Hippocampal formation (tissue), 2 donors: ENCODE results near the gene GABBR2.

ENCODE experiments used
- DNase-seq, 2 donors: peaks; one replicate each; lab custom pipeline; 2025; lab: John Stamatoyannopoulos, UW

GABBR2 gene

GRCh38 chr9:98370300-98370975 lies 338.3 kb downstream of the GABBR2 start:
- no peak for DNase-seq

DNA sequence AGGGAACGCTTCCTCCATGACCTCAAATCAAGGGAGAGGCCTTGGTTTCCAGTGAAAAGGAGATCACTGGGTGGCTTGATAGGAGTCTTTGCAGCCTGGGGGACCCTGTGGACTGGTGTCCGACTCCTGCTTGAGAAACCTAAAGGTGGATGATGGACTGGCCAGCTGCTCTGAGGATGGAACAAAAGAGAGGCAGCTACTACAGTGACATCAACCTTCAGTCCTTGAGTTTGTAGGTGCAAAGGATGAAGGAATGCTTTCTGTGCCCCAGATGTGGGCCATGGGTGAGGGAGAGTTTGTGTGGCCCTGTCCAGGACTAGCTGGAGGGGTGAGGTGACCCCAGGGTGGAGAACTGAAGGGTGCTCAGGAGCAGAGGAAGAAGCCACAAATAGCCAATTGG lies 338.8 kb downstream of the GABBR2 start:
- DNase-seq: no peak

GRCh38 chr9:98369471-98369870 lies 339.3 kb downstream of the GABBR2 start:
- DNase-seq: no peak

- DNase-seq: no peak
Measured at GRCh38 chr9:98369066-98369425, 339.7 kb downstream of the GABBR2 start.

GRCh38 chr9:98368366-98369065 lies 340.2 kb downstream of the GABBR2 start:
- no peak for DNase-seq

GRCh38 chr9:98367923-98368322 lies 340.8 kb downstream of the GABBR2 start:
- no peak for DNase-seq

DNA sequence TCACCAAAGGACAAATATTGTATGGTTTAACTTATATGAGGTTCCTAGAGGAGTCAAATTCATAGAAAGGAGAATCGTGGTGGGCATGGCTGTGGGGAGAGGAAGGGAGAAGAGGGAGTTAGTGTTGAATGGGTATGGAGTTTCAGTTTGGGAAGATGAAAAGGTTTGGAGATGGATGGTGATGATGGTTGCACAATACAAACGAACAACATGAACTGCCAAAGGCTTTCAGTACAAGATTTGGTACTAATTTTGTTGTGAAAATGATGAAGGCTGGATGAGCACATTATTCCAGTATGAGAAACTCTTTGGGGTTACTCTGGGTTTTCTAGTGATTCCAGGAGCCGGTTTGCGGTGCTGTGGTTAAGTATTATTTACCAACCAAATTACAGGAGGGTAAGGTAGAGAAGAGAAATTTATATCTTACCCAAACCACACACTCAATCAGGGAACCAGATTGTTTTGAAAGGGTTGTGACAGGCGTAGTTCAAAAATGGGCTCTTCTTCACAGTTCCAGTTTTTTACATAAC lies 341.3 kb downstream of the GABBR2 start:
- DNase-seq: no peak

DNA sequence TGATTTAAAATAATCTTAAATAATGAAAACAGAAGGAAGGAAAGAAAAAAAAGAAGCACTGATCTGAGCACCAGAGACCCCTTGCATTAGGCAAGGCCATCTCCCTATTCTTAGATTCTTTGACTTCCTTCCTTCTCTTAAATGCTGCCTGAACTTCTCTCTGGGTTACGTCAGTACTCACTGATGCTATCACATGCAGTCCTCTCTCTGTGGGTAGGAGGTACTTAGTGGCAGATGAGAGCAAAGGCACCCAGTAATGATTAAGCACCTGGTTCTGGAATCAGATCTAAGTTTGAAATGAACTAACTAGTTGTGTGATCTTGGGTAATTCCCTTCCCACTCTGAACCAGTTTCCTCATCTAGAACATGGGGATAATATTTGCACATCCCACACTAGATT lies 343.0 kb downstream of the GABBR2 start:
- DNase-seq: no peak

DNA sequence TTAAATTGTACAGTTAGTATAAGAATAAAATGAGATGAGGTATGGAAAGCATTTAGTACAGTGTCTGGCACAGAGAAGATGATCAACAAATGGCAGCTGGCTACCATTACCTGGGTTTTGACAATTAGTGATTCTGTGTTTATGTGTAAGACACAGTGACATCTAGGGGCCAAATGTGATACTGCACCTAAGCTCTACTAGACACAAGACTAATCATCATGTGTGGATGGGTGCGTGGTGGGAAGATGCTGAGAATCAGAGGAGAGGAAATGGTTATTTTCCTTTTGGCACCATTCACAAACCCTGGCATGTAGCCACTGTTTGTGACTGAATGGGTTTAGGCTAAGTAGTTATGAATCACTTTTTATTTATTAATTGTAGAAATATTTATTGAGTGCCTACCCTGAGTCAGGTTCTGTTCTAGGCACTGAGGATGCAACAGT lies 343.5 kb downstream of the GABBR2 start:
- no peak for DNase-seq

DNA sequence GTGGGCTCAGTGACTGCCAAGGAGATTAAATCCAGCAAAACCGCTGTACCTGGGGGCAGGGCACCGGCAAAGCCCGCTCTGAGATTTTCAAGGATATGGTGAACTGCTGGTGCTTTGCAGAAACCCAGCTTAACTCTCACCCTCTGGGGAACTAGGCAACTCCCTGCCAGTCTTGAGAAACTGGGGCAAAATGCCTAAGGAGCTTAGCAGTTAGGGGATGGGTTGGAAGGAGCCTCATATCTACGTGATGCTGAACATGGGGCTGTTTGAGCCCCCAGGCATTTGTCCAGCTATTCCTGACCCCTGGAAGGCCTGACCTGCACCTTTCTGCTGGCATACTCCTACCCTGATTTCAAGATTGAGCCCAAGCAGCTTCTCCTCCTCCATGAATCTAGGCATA lies 344.6 kb downstream of the GABBR2 start:
- DNase-seq: no peak

- DNase-seq: no peak
Measured at GRCh38 chr9:98363644-98364043, 345.1 kb downstream of the GABBR2 start.

DNA sequence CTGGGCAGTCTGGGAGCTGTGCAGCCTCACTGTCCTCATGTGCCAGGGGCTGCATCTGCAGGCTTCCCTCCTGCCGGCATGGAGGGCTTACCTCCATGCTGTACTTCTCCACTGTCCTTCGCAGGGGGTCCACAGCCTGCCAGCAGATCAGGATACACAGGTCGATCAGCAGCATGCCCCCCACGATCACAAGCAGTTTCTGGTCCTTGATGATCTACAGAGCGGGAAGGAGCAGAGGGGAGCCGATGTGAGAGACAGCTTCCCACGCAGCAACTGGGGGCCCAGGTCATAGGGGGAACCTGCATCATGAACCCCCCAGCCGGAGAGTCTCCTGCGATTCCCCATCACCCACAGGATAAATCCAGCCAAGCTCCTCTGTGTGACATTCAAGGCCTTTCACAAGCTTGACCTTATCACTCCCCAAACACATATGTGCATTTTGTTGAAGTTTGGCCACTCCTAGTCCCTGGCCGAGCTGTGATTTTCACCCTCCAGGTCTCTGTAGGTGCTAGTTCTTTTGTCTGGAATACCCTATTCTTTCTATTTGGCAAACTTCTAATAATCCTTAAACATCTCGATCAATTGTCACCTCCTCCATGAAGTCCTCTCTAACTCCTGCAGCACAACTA lies 346.0 kb downstream of the GABBR2 start:
- DNase-seq: no peak

DNA sequence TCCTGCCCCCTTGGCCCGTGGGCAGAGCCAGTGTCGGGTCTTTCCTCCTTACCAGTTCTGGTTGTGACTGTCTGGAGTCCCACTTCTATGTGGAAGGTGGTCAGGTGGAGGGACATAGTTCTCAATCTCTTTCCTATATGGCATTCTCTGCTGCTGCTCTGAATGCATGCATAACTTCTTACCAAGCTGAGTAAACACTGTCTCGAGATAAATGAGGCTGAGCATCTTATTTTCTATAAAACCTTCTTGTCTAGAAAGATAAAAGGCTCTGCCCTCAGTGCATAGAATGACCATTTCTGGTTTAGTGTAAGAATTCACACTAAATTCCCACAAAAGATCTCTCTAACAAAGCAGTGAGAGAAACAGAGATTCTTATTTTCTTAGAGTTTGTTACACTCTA lies 347.1 kb downstream of the GABBR2 start:
- DNase-seq: no peak

- DNase-seq: no peak
Measured at GRCh38 chr9:98360176-98360708, 348.5 kb downstream of the GABBR2 start.

- DNase-seq: no peak
Measured at GRCh38 chr9:98359569-98359968, 349.2 kb downstream of the GABBR2 start.

DNA sequence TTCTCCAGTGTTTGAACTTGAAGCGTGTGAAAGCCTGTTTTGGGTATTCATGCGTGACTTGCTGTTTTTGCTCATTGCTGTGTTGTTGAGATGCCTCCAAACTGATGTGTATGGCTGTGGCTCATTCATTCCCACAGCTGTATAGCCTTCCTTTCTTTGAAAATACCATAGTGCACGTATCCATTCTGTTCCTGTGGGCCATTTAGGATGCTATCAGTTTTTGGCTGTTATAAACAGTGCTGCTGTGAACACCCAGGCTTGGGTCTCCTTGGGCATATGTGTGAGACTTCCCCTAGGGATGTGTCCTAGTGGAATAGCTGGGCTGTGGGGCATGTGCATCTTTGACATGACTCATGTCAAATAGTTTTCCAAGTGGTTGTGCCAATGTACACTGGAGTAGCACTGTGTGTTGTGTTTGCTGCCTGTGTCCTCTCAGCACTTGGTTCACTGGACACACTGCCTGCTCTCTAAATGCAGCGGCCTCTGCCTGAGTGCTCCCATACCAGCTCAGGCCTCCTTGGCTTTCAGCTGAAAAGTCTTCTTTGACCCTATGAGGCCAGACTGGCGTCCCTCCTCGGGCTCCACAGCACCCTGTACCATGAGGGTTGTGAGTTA lies 350.7 kb downstream of the GABBR2 start:
- DNase-seq: no peak

DNA sequence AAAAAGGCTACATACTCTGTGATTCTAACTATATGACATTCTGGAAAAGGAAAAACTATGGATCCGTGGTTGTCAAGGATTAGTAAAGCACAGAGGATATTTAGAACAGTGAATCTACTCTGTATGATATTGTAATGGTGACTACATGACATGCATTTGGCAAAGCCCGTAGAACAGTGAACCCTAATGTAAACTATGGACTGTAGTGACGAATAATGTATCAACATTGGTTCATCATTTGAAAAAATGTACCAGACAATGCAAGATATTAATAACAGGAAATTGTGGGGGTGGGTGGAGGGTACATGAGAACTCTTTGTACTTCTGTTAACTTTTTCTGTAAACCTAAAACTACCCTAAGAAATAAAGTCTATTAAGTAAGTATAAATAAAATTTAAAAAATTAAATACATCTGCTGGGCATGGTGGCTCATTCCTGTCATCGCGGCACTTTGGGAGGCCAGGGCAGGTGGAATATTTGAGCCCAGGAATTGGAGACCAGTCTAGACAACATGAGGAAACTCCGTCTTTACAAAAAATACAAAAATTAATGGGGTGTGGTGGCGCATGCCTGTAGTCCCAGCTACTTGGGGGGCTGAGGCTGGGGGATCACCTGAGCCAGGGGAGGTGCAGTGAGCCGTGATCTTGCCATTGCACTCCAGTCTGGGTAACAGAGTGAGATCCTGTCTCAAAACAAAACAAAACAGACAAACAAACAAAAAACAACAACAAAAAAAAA lies 351.6 kb downstream of the GABBR2 start:
- DNase-seq: no peak

- DNase-seq: no peak
Measured at GRCh38 chr9:98356326-98356725, 352.4 kb downstream of the GABBR2 start.

DNA sequence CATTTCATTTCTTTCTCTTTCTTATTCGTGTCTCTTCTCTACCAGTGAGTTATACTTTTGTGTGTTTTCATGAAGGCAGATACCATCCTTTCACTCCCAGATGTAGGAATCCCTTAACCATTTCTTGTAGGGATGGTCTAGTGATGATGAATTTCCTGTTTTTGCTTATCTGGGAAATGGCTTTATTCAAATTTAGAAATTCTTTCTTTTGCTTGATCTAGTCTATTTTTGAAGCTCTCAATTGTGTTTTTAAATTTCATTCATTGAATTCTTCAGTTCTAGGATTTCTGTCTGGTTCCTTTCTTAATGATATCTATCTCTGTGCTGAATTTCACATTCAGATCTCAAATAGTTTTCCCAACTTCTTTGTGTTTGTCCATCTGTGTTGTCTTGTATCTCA lies 357.4 kb downstream of the GABBR2 start:
- DNase-seq: no peak

GRCh38 chr9:98347642-98348041 lies 361.1 kb downstream of the GABBR2 start:
- no peak for DNase-seq

GRCh38 chr9:98345011-98345410 lies 363.7 kb downstream of the GABBR2 start:
- DNase-seq: no peak

- no peak for DNase-seq
Measured at GRCh38 chr9:98344581-98344980, 364.2 kb downstream of the GABBR2 start.
